Measurements from ENCODE around the gene PUM1. TPM values are rescaled to one million over a fixed set of nuclear protein-coding genes. Genes with fewer than 3 reads are reported as not detected.

Gene PUM1
- total RNA-seq, 1 experiment from 2014 or later, result 43.3 TPM

DNA sequence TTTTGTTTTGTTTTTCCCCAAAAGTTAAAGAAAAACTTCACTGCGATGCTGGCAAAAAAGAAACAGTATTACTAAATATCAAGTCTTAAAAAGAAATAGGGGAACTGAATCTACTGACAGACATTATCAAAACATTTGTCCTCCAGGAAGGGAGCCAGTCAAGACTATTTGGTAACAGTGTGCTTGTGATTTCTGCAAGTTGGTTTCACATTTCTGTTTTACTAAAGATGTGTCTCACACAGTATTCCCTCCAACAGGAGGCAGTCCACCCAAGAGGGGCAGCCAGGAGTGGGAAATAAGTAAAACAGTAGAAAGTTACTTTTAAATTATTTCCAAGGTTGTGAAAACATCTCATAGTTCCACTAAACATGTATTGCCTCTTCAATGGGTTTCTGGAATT, 82.6 kb downstream of the PUM1 start:
- H3F3A ChIP-seq (ENCODE audit: low read length, unreplicated experiment), result no peaks in the 10 kb centered on the region
- ChIA-PET CTCF (no interaction called here), POLR2A (ENCODE audit: unreplicated experiment) (no interaction called here)
- TF ChIP-seq EZH2 (IDR thresholded peaks at IDR 0.05; ENCODE audit: low read length, unreplicated experiment) (no peak), EZH2phosphoT487 (IDR thresholded peaks at IDR 0.05; ENCODE audit: borderline replicate concordance, low read length) (no peak)
- TF ChIP-seq, protein P1, sequence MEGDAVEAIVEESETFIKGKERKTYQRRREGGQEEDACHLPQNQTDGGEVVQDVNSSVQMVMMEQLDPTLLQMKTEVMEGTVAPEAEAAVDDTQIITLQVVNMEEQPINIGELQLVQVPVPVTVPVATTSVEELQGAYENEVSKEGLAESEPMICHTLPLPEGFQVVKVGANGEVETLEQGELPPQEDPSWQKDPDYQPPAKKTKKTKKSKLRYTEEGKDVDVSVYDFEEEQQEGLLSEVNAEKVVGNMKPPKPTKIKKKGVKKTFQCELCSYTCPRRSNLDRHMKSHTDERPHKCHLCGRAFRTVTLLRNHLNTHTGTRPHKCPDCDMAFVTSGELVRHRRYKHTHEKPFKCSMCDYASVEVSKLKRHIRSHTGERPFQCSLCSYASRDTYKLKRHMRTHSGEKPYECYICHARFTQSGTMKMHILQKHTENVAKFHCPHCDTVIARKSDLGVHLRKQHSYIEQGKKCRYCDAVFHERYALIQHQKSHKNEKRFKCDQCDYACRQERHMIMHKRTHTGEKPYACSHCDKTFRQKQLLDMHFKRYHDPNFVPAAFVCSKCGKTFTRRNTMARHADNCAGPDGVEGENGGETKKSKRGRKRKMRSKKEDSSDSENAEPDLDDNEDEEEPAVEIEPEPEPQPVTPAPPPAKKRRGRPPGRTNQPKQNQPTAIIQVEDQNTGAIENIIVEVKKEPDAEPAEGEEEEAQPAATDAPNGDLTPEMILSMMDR (conservative IDR thresholded peaks at IDR 0.05; ENCODE audit: low read depth, low read length), result no peak
- H4K20me1 ChIP-seq (ENCODE audit: low read length), result peaks cover 5% of the 10 kb centered on the region
- no peak overlapping the region for H3K9ac ChIP-seq (ENCODE audit: low read length)
- no peaks in the 10 kb centered on the region for H3K9me2 ChIP-seq (replicated peaks; ENCODE audit: low read length)
- no peak overlapping the region for H2AFZ ChIP-seq (ENCODE audit: low read length)
- DNase-seq, result no peak
- peaks cover 36% of the 10 kb centered on the region for H3K36me3 ChIP-seq (ENCODE audit: low read depth, low read length)
- no peak overlapping the region for H3K4me2 ChIP-seq (ENCODE audit: low read length)
- H3K79me2 ChIP-seq (ENCODE audit: low read length), result peaks cover 66% of the 10 kb centered on the region
- H3K4me3 ChIP-seq (ENCODE audit: low read length), result no peak overlapping the region
- intact Hi-C loops (cut with micrococcal nuclease), result no loop called here
- no TSS peak for BruUV-seq (replicated peaks)
- no peaks in the 10 kb centered on the region for H3K4me1 ChIP-seq (ENCODE audit: insufficient read depth, low read length)
- no peak overlapping the region for H3K27ac ChIP-seq (ENCODE audit: low read length)
- ATAC-seq, result no peak
- H3K27me3 ChIP-seq (ENCODE audit: low read length), result no peaks in the 10 kb centered on the region
- H3K9me3 ChIP-seq (ENCODE audit: low read length), result no peaks in the 10 kb centered on the region

- H3K4me1 ChIP-seq (ENCODE audit: insufficient read depth, low read length), result no peaks in the 10 kb centered on the region
- H3K9me3 ChIP-seq (ENCODE audit: low read length), result no peaks in the 10 kb centered on the region
- peaks cover 35% of the 10 kb centered on the region for H3K36me3 ChIP-seq (ENCODE audit: low read depth, low read length)
- H4K20me1 ChIP-seq (ENCODE audit: low read length), result peaks cover 2% of the 10 kb centered on the region
- ChIA-PET CTCF (no interaction called here), POLR2A (ENCODE audit: unreplicated experiment) (no interaction called here)
- H2AFZ ChIP-seq (ENCODE audit: low read length), result no peak overlapping the region
- no peak overlapping the region for H3K27ac ChIP-seq (ENCODE audit: low read length)
- no peaks in the 10 kb centered on the region for H3K9me2 ChIP-seq (replicated peaks; ENCODE audit: low read length)
- no peak overlapping the region for H3K9ac ChIP-seq (ENCODE audit: low read length)
- H3K4me2 ChIP-seq (ENCODE audit: low read length), result no peak overlapping the region
- DNase-seq, result no peak
- no peak for TF ChIP-seq EZH2 (IDR thresholded peaks at IDR 0.05; ENCODE audit: low read length, unreplicated experiment)
- TF ChIP-seq, protein P1 (conservative IDR thresholded peaks at IDR 0.05; ENCODE audit: low read depth, low read length), result no peak
- no peak for TF ChIP-seq EZH2phosphoT487 (IDR thresholded peaks at IDR 0.05; ENCODE audit: borderline replicate concordance, low read length)
- no peaks in the 10 kb centered on the region for H3F3A ChIP-seq (ENCODE audit: low read length, unreplicated experiment)
- no TSS peak for BruUV-seq (replicated peaks)
- ATAC-seq, result no peak
- intact Hi-C loops (cut with micrococcal nuclease), result no loop called here
- H3K4me3 ChIP-seq (ENCODE audit: low read length), result no peak overlapping the region
- peaks cover 62% of the 10 kb centered on the region for H3K79me2 ChIP-seq (ENCODE audit: low read length)
- H3K27me3 ChIP-seq (ENCODE audit: low read length), result no peaks in the 10 kb centered on the region
Measured at GRCh38 chr1:30982431-30982830, 83.1 kb downstream of the PUM1 start.

- Histone ChIP-seq H3K9me3 (ENCODE audit: low read length) (no peaks in the 10 kb centered on the region), H3K4me2 (ENCODE audit: low read length) (no peak overlapping the region), H3K4me1 (ENCODE audit: insufficient read depth, low read length) (no peaks in the 10 kb centered on the region), H3K4me3 (ENCODE audit: low read length) (no peak overlapping the region), H2AFZ (ENCODE audit: low read length) (no peak overlapping the region), H3K36me3 (ENCODE audit: low read depth, low read length) (peaks cover 46% of the 10 kb centered on the region), H3K79me2 (ENCODE audit: low read length) (peaks cover 64% of the 10 kb centered on the region), H4K20me1 (ENCODE audit: low read length) (no peaks in the 10 kb centered on the region; the same call in none of the 2 replicates), H3K27me3 (ENCODE audit: low read length) (no peaks in the 10 kb centered on the region), H3K27ac (ENCODE audit: low read length) (no peak overlapping the region), H3K9me2 (replicated peaks; ENCODE audit: low read length) (no peaks in the 10 kb centered on the region), H3K9ac (ENCODE audit: low read length) (no peak overlapping the region), H3F3A (ENCODE audit: low read length, unreplicated experiment) (no peaks in the 10 kb centered on the region)
- ATAC-seq, result no peak
- POLR2A ChIA-PET (ENCODE audit: unreplicated experiment), result no interaction called here
- CTCF ChIA-PET, result no interaction called here
- DNase-seq, result no peak
- intact Hi-C loops (cut with micrococcal nuclease), result no loop called here
- TF ChIP-seq, protein P1 (conservative IDR thresholded peaks at IDR 0.05; ENCODE audit: low read depth, low read length), result no peak
- TF ChIP-seq EZH2 (IDR thresholded peaks at IDR 0.05; ENCODE audit: low read length, unreplicated experiment), result no peak
- no peak for TF ChIP-seq EZH2phosphoT487 (IDR thresholded peaks at IDR 0.05; ENCODE audit: borderline replicate concordance, low read length)
- no TSS peak for BruUV-seq (replicated peaks)
Measured at GRCh38 chr1:30981172-30981571, 84.3 kb downstream of the PUM1 start.
